PC-3 (cell line): ENCODE results near the gene KNL1.

Source experiments
- EZH2phosphoT487 ChIP-seq: fragments of 300-600 bp; sonication (generic); IDR thresholded peaks from 2 replicates; pipeline ENCODE4 v1.6.1; 2018; ENCODE audit warnings: mild to moderate bottlenecking, antibody characterized with exemption, low read length, borderline replicate concordance
- TF ChIP-seq, protein P1 (sequence below): fragments of 300-600 bp; sonication (generic); conservative IDR thresholded peaks from 2 replicates; pipeline ENCODE4 v1.5.1; 2017; ENCODE audit warnings: antibody characterized with exemption, low read depth, mild to moderate bottlenecking, low read length

DNA sequence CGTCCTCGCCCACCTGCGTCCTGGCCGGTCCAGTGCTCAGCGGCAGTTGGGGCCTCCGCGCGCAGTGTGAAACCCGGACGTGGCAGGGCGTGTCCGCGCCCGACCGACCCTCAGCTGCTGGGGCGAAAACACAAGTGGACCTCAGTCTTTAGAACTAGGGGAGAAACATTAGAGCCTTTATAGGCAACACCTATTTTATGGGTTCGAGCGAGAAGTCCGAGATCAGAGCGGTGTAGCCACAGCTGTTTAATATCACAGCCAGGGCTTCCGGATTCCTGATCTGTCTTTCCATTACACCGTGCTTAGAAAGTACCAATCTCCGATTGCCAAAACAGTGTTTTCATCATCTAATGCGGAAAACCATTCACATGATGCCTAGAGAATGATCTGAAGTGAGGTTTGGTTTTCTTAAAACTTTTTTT is 101.4 kb downstream of the KNL1 start:
- TF ChIP-seq, protein P1, sequence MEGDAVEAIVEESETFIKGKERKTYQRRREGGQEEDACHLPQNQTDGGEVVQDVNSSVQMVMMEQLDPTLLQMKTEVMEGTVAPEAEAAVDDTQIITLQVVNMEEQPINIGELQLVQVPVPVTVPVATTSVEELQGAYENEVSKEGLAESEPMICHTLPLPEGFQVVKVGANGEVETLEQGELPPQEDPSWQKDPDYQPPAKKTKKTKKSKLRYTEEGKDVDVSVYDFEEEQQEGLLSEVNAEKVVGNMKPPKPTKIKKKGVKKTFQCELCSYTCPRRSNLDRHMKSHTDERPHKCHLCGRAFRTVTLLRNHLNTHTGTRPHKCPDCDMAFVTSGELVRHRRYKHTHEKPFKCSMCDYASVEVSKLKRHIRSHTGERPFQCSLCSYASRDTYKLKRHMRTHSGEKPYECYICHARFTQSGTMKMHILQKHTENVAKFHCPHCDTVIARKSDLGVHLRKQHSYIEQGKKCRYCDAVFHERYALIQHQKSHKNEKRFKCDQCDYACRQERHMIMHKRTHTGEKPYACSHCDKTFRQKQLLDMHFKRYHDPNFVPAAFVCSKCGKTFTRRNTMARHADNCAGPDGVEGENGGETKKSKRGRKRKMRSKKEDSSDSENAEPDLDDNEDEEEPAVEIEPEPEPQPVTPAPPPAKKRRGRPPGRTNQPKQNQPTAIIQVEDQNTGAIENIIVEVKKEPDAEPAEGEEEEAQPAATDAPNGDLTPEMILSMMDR, result no peak
- TF ChIP-seq EZH2phosphoT487, result no peak
